ENCODE results near the gene MDFIC.

The MDFIC gene

DNA sequence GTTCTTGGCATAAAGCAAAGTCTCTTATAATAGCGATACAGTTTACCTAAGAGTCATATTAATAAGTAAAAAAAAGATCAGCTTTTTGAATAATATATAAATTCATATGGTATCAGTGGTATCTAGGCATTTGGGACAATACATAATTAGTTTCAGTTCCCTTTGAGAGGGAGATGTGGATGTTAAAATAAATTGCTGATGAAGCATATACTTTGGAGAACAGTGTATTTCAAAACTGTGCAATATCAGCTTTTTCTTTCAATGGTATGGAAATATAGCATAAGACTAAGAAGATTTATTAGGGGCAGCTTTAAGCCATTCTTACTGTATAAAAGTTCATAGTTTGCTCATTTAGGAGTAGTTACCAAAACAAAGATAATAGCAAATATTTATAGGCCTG lies 35.5 kb downstream of the MDFIC start:
- H3K9me3 ChIP-seq (ENCODE audit: control insufficient read depth, low read depth, low read length) = no peaks in the 10 kb centered on the region
- no peaks in the 10 kb centered on the region for H3K4me1 ChIP-seq (ENCODE audit: control insufficient read depth, low read depth, low read length)
- H3K27me3 ChIP-seq (ENCODE audit: control insufficient read depth, insufficient read depth, low read length) = no peaks in the 10 kb centered on the region
- no peak overlapping the region for H3K27ac ChIP-seq (ENCODE audit: low read length)
- no peak overlapping the region for H3K4me3 ChIP-seq (ENCODE audit: low read length)
- H3K9ac ChIP-seq (ENCODE audit: low read length) = no peak overlapping the region
- no peaks in the 10 kb centered on the region for H3K36me3 ChIP-seq (ENCODE audit: control insufficient read depth, low read depth, low read length)

GRCh38 chr7:114959931-114960330 lies 38.0 kb downstream of the MDFIC start:
- no peaks in the 10 kb centered on the region for H3K9me3 ChIP-seq (ENCODE audit: control insufficient read depth, low read depth, low read length)
- H3K36me3 ChIP-seq (ENCODE audit: control insufficient read depth, low read depth, low read length) = no peaks in the 10 kb centered on the region
- H3K27me3 ChIP-seq (ENCODE audit: control insufficient read depth, insufficient read depth, low read length) = no peaks in the 10 kb centered on the region
- H3K4me1 ChIP-seq (ENCODE audit: control insufficient read depth, low read depth, low read length) = no peaks in the 10 kb centered on the region
- H3K4me3 ChIP-seq (ENCODE audit: low read length) = no peak overlapping the region
- no peak overlapping the region for H3K9ac ChIP-seq (ENCODE audit: low read length)
- no peak overlapping the region for H3K27ac ChIP-seq (ENCODE audit: low read length)

GRCh38 chr7:114962441-114962840 lies 40.5 kb downstream of the MDFIC start:
- Histone ChIP-seq H3K4me1 (ENCODE audit: control insufficient read depth, low read depth, low read length) (no peaks in the 10 kb centered on the region), H3K36me3 (ENCODE audit: control insufficient read depth, low read depth, low read length) (no peaks in the 10 kb centered on the region)

GRCh38 chr7:114966156-114966555 lies 44.3 kb downstream of the MDFIC start:
- H3K9me3 ChIP-seq (ENCODE audit: control insufficient read depth, low read depth, low read length) = no peaks in the 10 kb centered on the region
- H3K36me3 ChIP-seq (ENCODE audit: control insufficient read depth, low read depth, low read length) = no peaks in the 10 kb centered on the region
- H3K9ac ChIP-seq (ENCODE audit: low read length) = no peak overlapping the region
- peaks cover under 1% of the 10 kb centered on the region for H3K4me1 ChIP-seq (ENCODE audit: control insufficient read depth, low read depth, low read length)
- no peaks in the 10 kb centered on the region for H3K27me3 ChIP-seq (ENCODE audit: control insufficient read depth, insufficient read depth, low read length)
- no peak overlapping the region for H3K4me3 ChIP-seq (ENCODE audit: low read length)
- H3K27ac ChIP-seq (ENCODE audit: low read length) = no peak overlapping the region

More at GRCh38 chr7:114962441-114962840, 40.5 kb downstream of the MDFIC start:
- no peak overlapping the region for H3K4me3 ChIP-seq (ENCODE audit: low read length)
- H3K27ac ChIP-seq (ENCODE audit: low read length) = no peak overlapping the region
- H3K9me3 ChIP-seq (ENCODE audit: control insufficient read depth, low read depth, low read length) = no peaks in the 10 kb centered on the region
- no peaks in the 10 kb centered on the region for H3K27me3 ChIP-seq (ENCODE audit: control insufficient read depth, insufficient read depth, low read length)
- H3K9ac ChIP-seq (ENCODE audit: low read length) = no peak overlapping the region

DNA sequence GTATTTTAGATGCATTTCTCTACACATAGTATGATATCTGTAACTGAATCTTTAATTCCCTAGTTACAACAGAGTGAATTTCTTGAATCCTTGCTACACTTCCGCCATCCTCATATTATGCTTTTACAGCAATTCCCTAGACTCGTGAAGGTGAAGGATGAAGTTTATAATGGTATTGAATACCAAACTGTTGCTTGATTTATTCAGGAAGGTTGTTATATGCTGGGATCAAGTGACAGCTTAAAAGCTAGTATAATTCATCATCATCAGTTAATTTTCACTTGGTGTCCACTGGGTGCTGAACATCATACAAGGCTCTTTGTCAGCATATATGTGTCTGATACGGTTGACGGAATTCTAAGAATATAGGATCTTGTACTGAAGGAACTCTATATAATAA lies 47.2 kb downstream of the MDFIC start:
- H3K27me3 ChIP-seq (ENCODE audit: control insufficient read depth, insufficient read depth, low read length) = no peaks in the 10 kb centered on the region
- no peaks in the 10 kb centered on the region for H3K36me3 ChIP-seq (ENCODE audit: control insufficient read depth, low read depth, low read length)
- no peak overlapping the region for H3K9ac ChIP-seq (ENCODE audit: low read length)
- H3K9me3 ChIP-seq (ENCODE audit: control insufficient read depth, low read depth, low read length) = no peaks in the 10 kb centered on the region
- no peak overlapping the region for H3K4me3 ChIP-seq (ENCODE audit: low read length)
- peaks cover 13% of the 10 kb centered on the region for H3K4me1 ChIP-seq (ENCODE audit: control insufficient read depth, low read depth, low read length)
- no peak overlapping the region for H3K27ac ChIP-seq (ENCODE audit: low read length)

DNA sequence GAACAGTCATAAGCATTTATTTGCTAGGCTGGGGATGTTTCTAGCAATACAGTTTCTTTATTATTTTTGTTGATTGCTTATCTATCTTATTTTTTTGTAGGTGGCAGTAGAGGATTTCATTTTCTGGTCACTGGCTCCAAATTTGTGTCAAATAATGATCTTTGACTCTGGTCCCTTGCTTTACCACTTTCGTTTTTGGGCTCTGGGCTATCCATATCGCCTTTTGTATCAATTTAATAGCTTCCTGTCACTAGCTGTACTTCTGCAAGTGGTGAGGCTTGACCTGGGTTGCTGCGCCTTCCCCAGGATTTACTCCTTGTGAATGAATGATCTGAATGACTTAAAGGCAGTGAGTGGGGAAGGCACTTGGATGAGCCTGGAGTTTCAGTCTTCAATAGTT lies 48.4 kb downstream of the MDFIC start:
- no peak overlapping the region for H3K4me3 ChIP-seq (ENCODE audit: low read length)
- H3K36me3 ChIP-seq (ENCODE audit: control insufficient read depth, low read depth, low read length) = no peaks in the 10 kb centered on the region
- peaks cover 13% of the 10 kb centered on the region for H3K4me1 ChIP-seq (ENCODE audit: control insufficient read depth, low read depth, low read length)
- H3K9ac ChIP-seq (ENCODE audit: low read length) = no peak overlapping the region
- no peaks in the 10 kb centered on the region for H3K9me3 ChIP-seq (ENCODE audit: control insufficient read depth, low read depth, low read length)
- H3K27me3 ChIP-seq (ENCODE audit: control insufficient read depth, insufficient read depth, low read length) = no peaks in the 10 kb centered on the region
- H3K27ac ChIP-seq (ENCODE audit: low read length) = no peak overlapping the region

GRCh38 chr7:114970732-114971131 lies 48.8 kb downstream of the MDFIC start:
- H3K4me1 ChIP-seq (ENCODE audit: control insufficient read depth, low read depth, low read length) = peaks cover 13% of the 10 kb centered on the region
- no peak overlapping the region for H3K9ac ChIP-seq (ENCODE audit: low read length)
- no peak overlapping the region for H3K27ac ChIP-seq (ENCODE audit: low read length)
- H3K36me3 ChIP-seq (ENCODE audit: control insufficient read depth, low read depth, low read length) = no peaks in the 10 kb centered on the region
- no peaks in the 10 kb centered on the region for H3K9me3 ChIP-seq (ENCODE audit: control insufficient read depth, low read depth, low read length)
- H3K4me3 ChIP-seq (ENCODE audit: low read length) = no peak overlapping the region
- H3K27me3 ChIP-seq (ENCODE audit: control insufficient read depth, insufficient read depth, low read length) = no peaks in the 10 kb centered on the region

DNA sequence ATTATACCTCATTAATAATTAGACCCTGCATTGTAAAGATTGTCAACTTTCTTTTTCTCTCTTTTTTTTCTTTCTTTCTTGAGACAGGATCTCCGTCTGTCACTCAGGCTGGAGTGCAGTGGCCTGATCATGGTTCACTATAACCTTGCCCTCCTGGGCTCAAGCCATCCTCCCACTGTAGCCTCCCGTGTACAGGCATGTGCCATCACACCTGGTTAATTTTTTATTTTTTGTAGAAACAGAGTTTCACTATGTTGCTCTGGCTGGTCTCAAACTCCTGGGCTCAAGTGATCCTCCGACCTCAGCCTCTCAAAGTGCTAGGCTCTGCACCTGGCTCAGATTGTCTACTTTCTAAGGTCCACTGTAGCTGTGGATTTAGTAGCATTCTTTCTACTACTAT lies 50.7 kb downstream of the MDFIC start:
- Histone ChIP-seq H3K4me3 (ENCODE audit: low read length) (no peak overlapping the region), H3K27me3 (ENCODE audit: control insufficient read depth, insufficient read depth, low read length) (no peaks in the 10 kb centered on the region), H3K9ac (ENCODE audit: low read length) (no peak overlapping the region), H3K36me3 (ENCODE audit: control insufficient read depth, low read depth, low read length) (no peaks in the 10 kb centered on the region), H3K27ac (ENCODE audit: low read length) (no peak overlapping the region), H3K4me1 (ENCODE audit: control insufficient read depth, low read depth, low read length) (peaks cover 17% of the 10 kb centered on the region), H3K9me3 (ENCODE audit: control insufficient read depth, low read depth, low read length) (no peaks in the 10 kb centered on the region)

DNA sequence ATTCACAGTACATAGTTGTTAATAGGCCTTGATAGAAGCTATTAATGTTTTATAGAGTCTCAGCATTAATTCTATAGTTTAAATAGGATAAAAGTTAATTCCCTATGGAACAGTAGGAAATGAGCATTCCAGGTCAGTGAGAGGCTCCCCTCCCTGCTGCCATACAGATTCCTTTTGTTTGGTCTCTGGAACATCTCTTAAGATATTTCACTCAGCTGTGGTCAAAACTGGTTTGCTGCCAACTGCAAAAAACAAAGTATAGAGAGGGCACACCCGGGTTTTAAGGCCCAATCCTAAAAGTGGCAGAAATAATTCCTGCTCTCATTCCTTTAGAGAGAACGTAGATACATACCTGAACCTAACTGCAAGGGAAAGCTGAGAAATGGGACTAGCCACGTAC lies 51.3 kb downstream of the MDFIC start:
- no peaks in the 10 kb centered on the region for H3K9me3 ChIP-seq (ENCODE audit: control insufficient read depth, low read depth, low read length)
- H3K36me3 ChIP-seq (ENCODE audit: control insufficient read depth, low read depth, low read length) = no peaks in the 10 kb centered on the region
- H3K27me3 ChIP-seq (ENCODE audit: control insufficient read depth, insufficient read depth, low read length) = no peaks in the 10 kb centered on the region
- no peak overlapping the region for H3K4me3 ChIP-seq (ENCODE audit: low read length)
- H3K4me1 ChIP-seq (ENCODE audit: control insufficient read depth, low read depth, low read length) = peaks cover 17% of the 10 kb centered on the region
- no peak overlapping the region for H3K9ac ChIP-seq (ENCODE audit: low read length)
- no peak overlapping the region for H3K27ac ChIP-seq (ENCODE audit: low read length)

DNA sequence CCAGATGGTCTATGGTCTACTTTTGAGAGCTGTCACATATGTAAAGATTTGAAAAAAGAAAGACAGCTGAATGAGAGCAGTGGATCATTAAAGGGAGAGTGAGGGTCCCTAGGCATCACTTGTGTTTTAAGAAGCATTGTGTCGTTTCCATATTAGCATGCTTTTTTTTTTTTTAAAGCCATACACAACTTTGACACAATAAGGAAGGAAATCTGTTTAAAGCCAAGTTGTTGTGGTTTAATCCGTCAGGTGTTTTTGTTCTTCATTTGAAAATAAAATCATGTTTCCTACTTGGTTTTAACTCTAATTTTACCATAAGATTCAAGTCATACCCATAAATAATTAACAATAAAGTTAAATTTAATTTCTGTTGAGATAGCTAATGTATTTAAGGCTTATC lies 53.5 kb downstream of the MDFIC start:
- no peaks in the 10 kb centered on the region for H3K9me3 ChIP-seq (ENCODE audit: control insufficient read depth, low read depth, low read length)
- H3K4me3 ChIP-seq (ENCODE audit: low read length) = no peak overlapping the region
- no peaks in the 10 kb centered on the region for H3K27me3 ChIP-seq (ENCODE audit: control insufficient read depth, insufficient read depth, low read length)
- no peak overlapping the region for H3K9ac ChIP-seq (ENCODE audit: low read length)
- peaks cover 17% of the 10 kb centered on the region for H3K4me1 ChIP-seq (ENCODE audit: control insufficient read depth, low read depth, low read length)
- H3K36me3 ChIP-seq (ENCODE audit: control insufficient read depth, low read depth, low read length) = no peaks in the 10 kb centered on the region
- no peak overlapping the region for H3K27ac ChIP-seq (ENCODE audit: low read length)

GRCh38 chr7:114976666-114977065 lies 54.8 kb downstream of the MDFIC start:
- Histone ChIP-seq H3K4me3 (ENCODE audit: low read length) (no peak overlapping the region), H3K27ac (ENCODE audit: low read length) (no peak overlapping the region), H3K4me1 (ENCODE audit: control insufficient read depth, low read depth, low read length) (peaks cover 11% of the 10 kb centered on the region), H3K9me3 (ENCODE audit: control insufficient read depth, low read depth, low read length) (no peaks in the 10 kb centered on the region), H3K27me3 (ENCODE audit: control insufficient read depth, insufficient read depth, low read length) (no peaks in the 10 kb centered on the region), H3K36me3 (ENCODE audit: control insufficient read depth, low read depth, low read length) (no peaks in the 10 kb centered on the region), H3K9ac (ENCODE audit: low read length) (no peak overlapping the region)

- Histone ChIP-seq H3K9ac (ENCODE audit: low read length) (no peak overlapping the region), H3K27me3 (ENCODE audit: control insufficient read depth, insufficient read depth, low read length) (no peaks in the 10 kb centered on the region), H3K4me1 (ENCODE audit: control insufficient read depth, low read depth, low read length) (peaks cover 5% of the 10 kb centered on the region), H3K36me3 (ENCODE audit: control insufficient read depth, low read depth, low read length) (no peaks in the 10 kb centered on the region), H3K9me3 (ENCODE audit: control insufficient read depth, low read depth, low read length) (no peaks in the 10 kb centered on the region), H3K27ac (ENCODE audit: low read length) (no peak overlapping the region), H3K4me3 (ENCODE audit: low read length) (no peak overlapping the region)
Measured at GRCh38 chr7:114977277-114977676, 55.4 kb downstream of the MDFIC start.
